ENCODE results near the gene EXOC3L4.

GRCh38 chr14:103101963-103102688 is 7.6 kb downstream of the EXOC3L4 start:
- TF ChIP-seq CTCF (IDR thresholded peaks at IDR 0.05; ENCODE audit: extremely low read depth in 1 of 2, insufficient read depth in 1 of 2, low read depth in 1 of 2, low read length in 2 of 2) (no peak), EZH2 (IDR thresholded peaks at IDR 0.05; ENCODE audit: borderline replicate concordance, low read depth, low read length, severe bottlenecking) (peak; percentile 85)
